GM21529 (cell line): ENCODE measurements around the gene SH3D19.
A peak's percentile ranks its signal among the peaks of the same experiment; 100 is the strongest.
"Not testable (repeated sequence)": the region's sequence is repeated elsewhere in the genome, so short reads cannot be mapped to it uniquely, and the experiment has no call there.

Experiments used
- ATAC-seq: cut with Tn5 transposase; IDR thresholded peaks from one replicate; pipeline ENCODE4 v1.9.1; 2021; ENCODE audit not compliant: unreplicated experiment

SH3D19 gene

GRCh38 chr4:151163855-151164254 lies 161.6 kb downstream of the SH3D19 start:
- ATAC-seq = no peak

GRCh38 chr4:151158979-151159378 lies 166.4 kb downstream of the SH3D19 start:
- ATAC-seq = no peak

GRCh38 chr4:151157543-151157942 lies 167.9 kb downstream of the SH3D19 start:
- ATAC-seq = no peak

GRCh38 chr4:151153585-151153984 lies 171.8 kb downstream of the SH3D19 start:
- no peak for ATAC-seq

- ATAC-seq = no peak
Measured at GRCh38 chr4:151152028-151152427, 173.4 kb downstream of the SH3D19 start.

- no peak for ATAC-seq
Measured at GRCh38 chr4:151150821-151151580, 174.4 kb downstream of the SH3D19 start.

- no peak for ATAC-seq
Measured at GRCh38 chr4:151148261-151148660, 177.1 kb downstream of the SH3D19 start.

- no peak for ATAC-seq
Measured at GRCh38 chr4:151147000-151147399, 178.4 kb downstream of the SH3D19 start.

GRCh38 chr4:151144329-151145072 lies 180.9 kb downstream of the SH3D19 start:
- ATAC-seq = no peak

GRCh38 chr4:151143811-151144210 lies 181.6 kb downstream of the SH3D19 start:
- ATAC-seq = no peak

- no peak for ATAC-seq
Measured at GRCh38 chr4:151143162-151143561, 182.2 kb downstream of the SH3D19 start.

GRCh38 chr4:151142758-151143157 lies 182.6 kb downstream of the SH3D19 start:
- ATAC-seq = no peak

- ATAC-seq = no peak
Measured at GRCh38 chr4:151139814-151140213, 185.6 kb downstream of the SH3D19 start.

GRCh38 chr4:151136048-151136447 lies 189.4 kb downstream of the SH3D19 start:
- ATAC-seq = not testable (repeated sequence)

GRCh38 chr4:151133311-151133710 lies 192.1 kb downstream of the SH3D19 start:
- ATAC-seq = no peak

GRCh38 chr4:151129796-151130195 lies 195.6 kb downstream of the SH3D19 start:
- ATAC-seq = no peak

GRCh38 chr4:151117371-151117962 lies 207.9 kb downstream of the SH3D19 start:
- ATAC-seq = peak; percentile 95

- no peak for ATAC-seq
Measured at GRCh38 chr4:151114986-151115385, 210.4 kb downstream of the SH3D19 start.

GRCh38 chr4:151114338-151114737 lies 211.1 kb downstream of the SH3D19 start:
- no peak for ATAC-seq

GRCh38 chr4:151110236-151110635 lies 215.2 kb downstream of the SH3D19 start:
- no peak for ATAC-seq

- no peak for ATAC-seq
Measured at GRCh38 chr4:151107063-151107462, 218.3 kb downstream of the SH3D19 start.

- no peak for ATAC-seq
Measured at GRCh38 chr4:151105454-151106032, 219.9 kb downstream of the SH3D19 start.
